GM12891 (cell line): Measurements from ENCODE around the gene USP9X.

ENCODE experiments used
- POLR2A ChIP-seq: IDR thresholded peaks from 2 replicates; pipeline ENCODE4 v1.6.1; 2011; ENCODE audit warnings: low read depth, low read length, control low read depth
- SPI1 ChIP-seq: IDR thresholded peaks from 2 replicates; pipeline ENCODE4 v1.6.1; 2011; ENCODE audit warnings: low read depth, low read length, control low read depth

DNA sequence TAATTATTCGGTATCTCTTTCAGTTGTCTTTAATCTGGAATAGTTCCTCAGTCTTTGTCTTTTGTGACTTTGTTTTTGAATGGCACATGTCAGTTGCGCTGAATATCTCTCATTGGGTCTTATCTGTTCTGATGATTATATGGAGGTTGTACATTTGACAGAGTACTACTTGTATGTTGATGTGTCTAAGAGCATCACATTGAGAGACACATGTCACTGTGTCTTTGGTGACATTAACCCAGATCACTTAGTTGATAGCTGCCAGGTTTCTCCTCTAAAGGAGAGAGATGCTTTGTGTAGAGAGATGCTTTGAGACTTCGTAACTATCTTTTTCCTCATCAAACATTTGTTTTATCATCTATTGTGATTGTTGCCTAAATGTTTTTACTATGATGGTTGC is 92.1 kb downstream of the USP9X start:
- TF ChIP-seq POLR2A: no peak
- TF ChIP-seq SPI1: no peak
